ENCODE measurements around the gene CD101. TPM values are rescaled to one million over a fixed set of nuclear protein-coding genes. Genes with fewer than 3 reads are reported as not detected.

The CD101 gene
- total RNA-seq, 2 donors from 2014 or later, result 0.97 to 1.4 TPM

DNA sequence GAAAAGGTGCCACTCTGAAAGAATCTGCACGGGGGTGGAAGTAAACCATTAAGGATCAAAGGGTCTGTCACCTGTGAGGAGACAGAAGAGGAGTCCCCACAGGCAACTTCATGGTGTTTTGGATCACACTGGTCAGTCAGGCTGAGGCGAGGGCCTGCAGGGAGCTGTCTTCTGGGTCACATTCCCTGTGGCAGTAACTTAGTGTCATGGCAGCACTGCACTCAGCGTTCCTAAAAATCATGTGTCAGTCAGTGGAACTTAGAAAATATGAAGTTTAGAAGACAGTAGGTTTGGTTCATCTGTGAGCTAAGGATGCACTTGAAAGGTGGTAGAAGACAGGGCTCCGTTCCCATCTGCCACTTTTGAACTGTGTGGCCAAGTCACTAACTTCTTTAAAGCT lies 43.5 kb upstream of the CD101 start:
- Mint-ChIP-seq H3K4me3 (no peak overlapping the region), H3K27me3 (ENCODE audit: insufficient read depth) (no peaks in the 10 kb centered on the region), H3K27ac (no peak overlapping the region), H3K4me1 (no peaks in the 10 kb centered on the region), H3K36me3 (ENCODE audit: low read depth) (peaks cover 6% of the 10 kb centered on the region), H3K9me3 (no peaks in the 10 kb centered on the region)
- H3K9ac ChIP-seq (ENCODE audit: extremely low read depth, low read length, poor library complexity, severe bottlenecking), result no peak overlapping the region
- no peaks in the 10 kb centered on the region for H3K9me3 ChIP-seq (ENCODE audit: control insufficient read depth, low read length)
- TF ChIP-seq, protein P1, sequence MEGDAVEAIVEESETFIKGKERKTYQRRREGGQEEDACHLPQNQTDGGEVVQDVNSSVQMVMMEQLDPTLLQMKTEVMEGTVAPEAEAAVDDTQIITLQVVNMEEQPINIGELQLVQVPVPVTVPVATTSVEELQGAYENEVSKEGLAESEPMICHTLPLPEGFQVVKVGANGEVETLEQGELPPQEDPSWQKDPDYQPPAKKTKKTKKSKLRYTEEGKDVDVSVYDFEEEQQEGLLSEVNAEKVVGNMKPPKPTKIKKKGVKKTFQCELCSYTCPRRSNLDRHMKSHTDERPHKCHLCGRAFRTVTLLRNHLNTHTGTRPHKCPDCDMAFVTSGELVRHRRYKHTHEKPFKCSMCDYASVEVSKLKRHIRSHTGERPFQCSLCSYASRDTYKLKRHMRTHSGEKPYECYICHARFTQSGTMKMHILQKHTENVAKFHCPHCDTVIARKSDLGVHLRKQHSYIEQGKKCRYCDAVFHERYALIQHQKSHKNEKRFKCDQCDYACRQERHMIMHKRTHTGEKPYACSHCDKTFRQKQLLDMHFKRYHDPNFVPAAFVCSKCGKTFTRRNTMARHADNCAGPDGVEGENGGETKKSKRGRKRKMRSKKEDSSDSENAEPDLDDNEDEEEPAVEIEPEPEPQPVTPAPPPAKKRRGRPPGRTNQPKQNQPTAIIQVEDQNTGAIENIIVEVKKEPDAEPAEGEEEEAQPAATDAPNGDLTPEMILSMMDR (conservative IDR thresholded peaks at IDR 0.05), result no peak
- WGBS, 2 experiments (ENCODE audit: insufficient coverage in 1 of 2, insufficient read length in 1 of 2), result 75 to 92% methylated on average over 2 to 4 of the region's 4 CpGs
- no peaks in the 10 kb centered on the region for H3K4me1 ChIP-seq (ENCODE audit: control insufficient read depth, insufficient read depth, low read length)
- H3K27ac ChIP-seq (ENCODE audit: low read depth, low read length), result no peak overlapping the region
- no peaks in the 10 kb centered on the region for H3K27me3 ChIP-seq (ENCODE audit: control insufficient read depth, insufficient read depth, low read length, poor library complexity, severe bottlenecking)
- H3K36me3 ChIP-seq (ENCODE audit: control insufficient read depth, insufficient read depth, low read length), result peaks cover 9% of the 10 kb centered on the region
- DNase-seq, result no peak
- no peak overlapping the region for H3K4me3 ChIP-seq (ENCODE audit: low read length)

DNA sequence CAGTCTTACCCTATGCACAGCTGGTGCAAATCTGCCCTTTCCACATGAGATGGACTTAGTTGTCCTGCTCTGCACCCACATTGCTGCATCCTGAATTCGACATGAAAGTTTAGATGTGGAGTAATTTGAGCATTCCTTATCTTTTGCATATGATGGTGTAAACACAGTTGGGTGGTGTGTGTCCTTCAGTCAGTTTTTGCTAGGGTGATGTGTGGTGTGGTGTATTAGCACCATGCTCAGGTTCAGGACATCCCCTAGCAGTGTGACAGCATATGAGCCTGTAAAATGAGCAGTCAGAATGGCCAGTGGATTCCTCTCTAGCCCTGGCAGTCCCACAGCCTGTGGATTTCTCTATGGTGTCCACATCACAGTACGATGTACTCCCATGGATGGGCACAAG lies 42.6 kb upstream of the CD101 start:
- Histone ChIP-seq H3K27me3 (ENCODE audit: control insufficient read depth, insufficient read depth, low read length, poor library complexity, severe bottlenecking) (no peaks in the 10 kb centered on the region), H3K36me3 (ENCODE audit: control insufficient read depth, insufficient read depth, low read length) (peaks cover 9% of the 10 kb centered on the region), H3K4me1 (ENCODE audit: control insufficient read depth, insufficient read depth, low read length) (no peaks in the 10 kb centered on the region), H3K27ac (ENCODE audit: low read depth, low read length) (no peak overlapping the region), H3K4me3 (ENCODE audit: low read length) (no peak overlapping the region), H3K9me3 (ENCODE audit: control insufficient read depth, low read length) (no peaks in the 10 kb centered on the region), H3K9ac (ENCODE audit: extremely low read depth, low read length, poor library complexity, severe bottlenecking) (no peak overlapping the region)
- Mint-ChIP-seq H3K27ac (no peak overlapping the region), H3K9me3 (no peaks in the 10 kb centered on the region), H3K4me3 (no peak overlapping the region), H3K4me1 (no peaks in the 10 kb centered on the region), H3K36me3 (ENCODE audit: low read depth) (peaks cover 6% of the 10 kb centered on the region), H3K27me3 (ENCODE audit: insufficient read depth) (no peaks in the 10 kb centered on the region)
- TF ChIP-seq, protein P1 (conservative IDR thresholded peaks at IDR 0.05), result no peak
- WGBS, 2 experiments (ENCODE audit: insufficient coverage in 1 of 2, insufficient read length in 1 of 2), result 91 to 100% methylated on average over 1 to 2 of the region's 2 CpGs
- DNase-seq, result no peak

DNA sequence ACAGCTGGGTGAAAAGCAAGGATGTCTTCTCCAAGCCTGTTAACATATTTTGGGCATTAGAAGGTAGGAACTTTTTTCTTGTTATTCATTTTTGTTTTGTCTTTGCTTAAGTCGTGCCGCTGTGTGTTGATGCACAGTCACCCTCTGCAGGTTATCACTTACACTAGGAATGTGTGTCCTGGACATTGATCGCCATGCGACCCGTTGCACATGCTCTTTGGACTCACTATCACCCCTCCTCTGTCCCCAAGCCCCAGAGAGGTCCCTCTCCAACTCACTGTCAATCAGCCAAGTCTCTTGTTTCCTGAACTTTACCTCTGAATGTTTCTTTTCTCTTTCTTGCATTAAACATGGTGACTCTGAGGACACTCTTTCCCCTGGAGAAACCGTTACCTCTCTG lies 40.0 kb upstream of the CD101 start:
- Histone ChIP-seq H3K9me3 (ENCODE audit: control insufficient read depth, low read length) (no peaks in the 10 kb centered on the region), H3K27me3 (ENCODE audit: control insufficient read depth, insufficient read depth, low read length, poor library complexity, severe bottlenecking) (no peaks in the 10 kb centered on the region), H3K9ac (ENCODE audit: extremely low read depth, low read length, poor library complexity, severe bottlenecking) (no peak overlapping the region), H3K36me3 (ENCODE audit: control insufficient read depth, insufficient read depth, low read length) (peaks cover 19% of the 10 kb centered on the region), H3K27ac (ENCODE audit: low read depth, low read length) (no peak overlapping the region), H3K4me1 (ENCODE audit: control insufficient read depth, insufficient read depth, low read length) (no peaks in the 10 kb centered on the region), H3K4me3 (ENCODE audit: low read length) (no peak overlapping the region)
- no peaks in the 10 kb centered on the region for H3K27me3 Mint-ChIP-seq (ENCODE audit: insufficient read depth)
- H3K27ac Mint-ChIP-seq, result no peak overlapping the region
- no peak overlapping the region for H3K4me3 Mint-ChIP-seq
- no peak for DNase-seq
- peaks cover 1% of the 10 kb centered on the region for H3K36me3 Mint-ChIP-seq (ENCODE audit: low read depth)
- WGBS, 2 experiments (ENCODE audit: insufficient coverage in 1 of 2, insufficient read length in 1 of 2), result 96 to 97% methylated on average over 3 to 6 of the region's 6 CpGs
- no peaks in the 10 kb centered on the region for H3K4me1 Mint-ChIP-seq
- TF ChIP-seq, protein P1 (conservative IDR thresholded peaks at IDR 0.05), result no peak
- H3K9me3 Mint-ChIP-seq, result no peaks in the 10 kb centered on the region
